Mononuclear cell (primary cell): Measurements from ENCODE around the gene OR8B12. TPM values are rescaled to one million over a fixed set of nuclear protein-coding genes. Genes with fewer than 3 reads are reported as not detected.
"Not testable (repeated sequence)": the region's sequence is repeated elsewhere in the genome, so short reads cannot be mapped to it uniquely, and the experiment has no call there.

ENCODE experiments used
- H3K27me3 ChIP-seq: 2 replicates; pipeline ENCODE4 v1.6.0; 2011; ENCODE audit warnings: low read length, control low read depth; ENCODE audit not compliant: insufficient read depth
- H3K4me1 ChIP-seq: 2 replicates; pipeline ENCODE4 v1.5.1; 2011; ENCODE audit warnings: mild to moderate bottlenecking, low read length, control low read depth; ENCODE audit not compliant: insufficient read depth
- H3K4me3 ChIP-seq: 2 replicates; pipeline ENCODE4 v1.5.1; 2011; ENCODE audit warnings: mild to moderate bottlenecking, low read length, moderate library complexity
- H3K9me3 ChIP-seq: 2 replicates; pipeline ENCODE4 v1.5.1; 2011; ENCODE audit warnings: low read depth, mild to moderate bottlenecking, control low read depth, low read length
- total RNA-seq: library from RNA; depleted of rRNA; stranded (reverse); fragments of >200 nt; gene quantifications from one replicate; pipeline ENCODE4 v1.2.3, GENCODE V29; 2012

OR8B12 gene
- total RNA-seq, 1 donor = not detected

DNA sequence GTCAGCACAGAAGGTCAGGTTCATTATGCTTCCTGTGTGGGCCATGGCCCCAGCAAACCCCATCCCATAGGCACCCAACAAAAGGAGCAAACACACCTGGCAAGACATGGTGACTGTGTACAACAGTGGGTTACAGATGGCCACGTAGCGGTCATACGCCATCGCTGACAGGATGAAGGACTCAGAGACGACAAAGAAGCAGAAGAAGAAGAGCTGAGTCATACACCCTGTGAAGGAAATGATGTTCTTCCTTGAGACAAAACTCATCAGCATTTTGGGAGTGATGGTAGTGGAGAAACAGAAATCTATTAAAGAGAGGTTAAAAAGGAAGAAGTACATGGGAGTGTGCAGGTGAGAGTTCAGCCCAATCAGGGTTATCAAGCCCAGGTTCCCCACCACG is 309 bp downstream of the OR8B12 start:
- no peaks in the 10 kb centered on the region for H3K4me1 ChIP-seq
- H3K9me3 ChIP-seq = no peaks in the 10 kb centered on the region
- H3K4me3 ChIP-seq = no peak overlapping the region
- H3K27me3 ChIP-seq = peaks cover 7% of the 10 kb centered on the region

DNA sequence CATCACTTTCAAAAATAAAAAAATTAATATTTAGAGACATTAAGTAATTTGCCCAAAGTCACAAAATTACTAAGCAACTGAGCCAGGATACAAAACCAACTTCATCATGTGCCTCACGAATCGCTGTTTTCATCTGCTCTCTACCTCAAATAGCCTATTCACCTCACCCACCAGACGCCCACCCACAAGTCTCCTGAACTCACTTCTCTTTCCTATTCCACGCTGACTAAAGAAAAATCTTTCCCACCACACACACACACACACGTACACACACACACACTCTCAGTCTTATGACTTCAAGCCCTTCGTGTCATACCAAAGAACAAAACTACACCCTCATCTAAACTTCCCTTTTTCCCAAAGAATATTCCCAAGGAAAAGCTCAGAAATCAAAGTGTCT is 2.2 kb downstream of the OR8B12 start:
- Histone ChIP-seq H3K9me3 (no peaks in the 10 kb centered on the region), H3K4me3 (no peak overlapping the region), H3K4me1 (peaks cover 3% of the 10 kb centered on the region), H3K27me3 (peaks cover 7% of the 10 kb centered on the region)

DNA sequence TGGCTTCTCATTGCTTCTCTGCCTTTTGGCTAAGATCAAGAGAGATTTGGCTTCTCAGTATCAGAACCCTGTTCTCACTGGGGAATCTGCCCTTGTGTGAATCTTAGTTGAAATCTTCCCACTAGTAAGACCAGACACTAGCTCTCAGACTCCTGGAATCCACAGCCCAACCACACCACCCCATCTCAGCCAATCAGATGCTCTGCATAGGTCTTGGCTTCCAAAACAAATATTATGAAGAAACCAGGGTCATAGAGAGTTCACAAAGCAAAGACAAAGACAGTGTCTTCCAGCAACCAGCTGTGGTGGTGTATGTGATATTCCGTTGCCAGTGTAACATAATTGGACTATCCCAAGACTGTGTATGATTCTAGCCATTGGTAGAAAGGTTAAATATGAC is 5.4 kb downstream of the OR8B12 start:
- H3K27me3 ChIP-seq = no peaks in the 10 kb centered on the region

DNA sequence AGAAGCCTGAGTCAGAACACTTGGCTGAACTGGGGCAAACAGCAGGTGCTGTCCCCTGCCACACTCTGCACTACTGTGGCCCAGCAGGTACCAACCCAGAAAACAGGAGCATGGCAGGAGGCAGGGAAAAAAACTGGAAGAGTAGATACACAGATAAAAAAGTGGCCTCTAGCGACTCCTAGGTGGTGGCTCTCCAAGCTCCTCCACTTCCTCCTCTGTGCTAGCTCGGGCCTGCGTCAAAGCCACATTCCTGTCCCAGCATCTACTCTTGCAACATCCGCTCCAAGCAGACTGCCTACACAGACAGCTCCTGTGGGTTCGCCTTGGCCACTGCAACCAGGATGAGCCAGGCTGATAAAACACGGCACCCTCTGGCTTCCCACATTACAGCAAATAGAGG is 6.9 kb downstream of the OR8B12 start:
- Histone ChIP-seq H3K4me3 (no peak overlapping the region), H3K4me1 (peaks cover 5% of the 10 kb centered on the region), H3K9me3 (no peaks in the 10 kb centered on the region), H3K27me3 (no peaks in the 10 kb centered on the region)

More for the DNA sequence above, 5.4 kb downstream of the OR8B12 start:
- Histone ChIP-seq H3K4me1 (peaks cover 5% of the 10 kb centered on the region), H3K9me3 (no peaks in the 10 kb centered on the region), H3K4me3 (no peak overlapping the region)

DNA sequence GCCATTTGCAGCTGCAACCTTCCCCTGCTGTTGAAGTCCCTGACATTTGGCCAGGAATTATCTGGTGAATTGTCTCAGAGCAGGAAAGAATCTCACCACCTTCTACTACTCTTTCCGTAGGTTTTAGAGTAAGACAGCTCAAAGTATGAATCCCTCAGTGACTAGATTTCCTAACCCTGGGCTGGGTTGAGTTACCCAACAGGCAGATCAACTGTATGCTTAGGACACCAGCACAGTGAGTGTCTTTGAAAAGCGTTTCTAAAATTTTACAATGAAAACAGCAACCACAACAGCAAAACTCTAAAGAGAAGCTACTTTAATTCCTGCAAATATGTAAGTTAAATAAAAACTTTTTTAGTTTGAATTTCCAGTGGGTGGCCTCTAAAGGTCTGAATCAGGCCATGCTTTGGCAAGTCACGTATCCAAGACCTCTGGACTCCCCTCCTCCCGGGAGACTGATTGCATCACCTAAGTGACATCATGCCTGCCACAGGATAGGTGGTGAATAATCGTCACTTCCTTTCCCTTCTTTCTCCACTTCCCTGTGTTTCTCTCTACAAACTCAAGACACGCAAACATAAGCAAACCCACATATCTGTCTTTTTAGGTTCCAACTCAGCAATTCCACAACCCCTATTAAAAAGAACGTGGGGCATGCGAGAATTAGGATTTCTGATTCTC is 7.8 kb downstream of the OR8B12 start:
- H3K9me3 ChIP-seq = no peaks in the 10 kb centered on the region
- H3K4me3 ChIP-seq = no peak overlapping the region
- peaks cover 5% of the 10 kb centered on the region for H3K4me1 ChIP-seq
- no peaks in the 10 kb centered on the region for H3K27me3 ChIP-seq

DNA sequence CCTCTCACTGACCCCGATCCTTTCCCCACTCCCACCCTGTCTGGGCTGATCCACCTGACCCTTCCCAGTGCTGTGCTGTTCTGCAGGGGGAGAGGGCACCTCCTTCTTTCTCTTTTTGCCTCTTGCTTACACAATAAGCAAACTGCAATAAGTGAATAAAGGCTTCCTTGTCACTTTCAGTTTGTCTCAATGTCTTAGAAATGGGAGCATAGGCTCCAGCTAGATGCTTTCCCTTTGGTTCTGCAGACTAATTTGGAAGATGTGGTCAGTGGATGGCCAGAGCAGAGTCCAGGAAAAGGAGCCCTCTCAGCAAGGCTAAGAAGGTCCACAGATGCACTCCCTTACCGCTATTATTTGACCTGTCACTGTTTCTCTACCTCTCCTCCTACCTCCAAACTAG is 9.4 kb downstream of the OR8B12 start:
- Histone ChIP-seq H3K27me3 (no peaks in the 10 kb centered on the region), H3K9me3 (no peaks in the 10 kb centered on the region), H3K4me3 (no peak overlapping the region), H3K4me1 (peaks cover 5% of the 10 kb centered on the region)

DNA sequence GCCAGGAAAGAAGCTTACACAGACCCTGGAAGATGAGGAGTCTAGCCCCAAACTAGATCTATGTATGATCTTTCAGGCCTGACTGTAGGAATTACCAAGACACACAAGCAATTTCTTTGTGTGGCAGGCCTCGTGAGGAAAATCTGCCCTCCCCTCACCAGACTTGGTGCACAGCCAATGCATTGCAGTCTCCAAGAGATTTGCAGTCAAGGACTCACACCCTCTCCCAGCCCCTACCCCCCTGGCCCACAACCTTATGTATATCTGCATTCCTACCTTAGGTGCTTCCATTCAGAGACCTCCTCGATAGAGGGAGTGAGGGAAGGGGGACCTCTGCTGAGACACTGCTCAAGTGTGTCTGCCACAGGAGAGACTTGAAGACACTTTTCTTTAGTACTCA is 9.8 kb downstream of the OR8B12 start:
- Histone ChIP-seq H3K27me3 (no peaks in the 10 kb centered on the region), H3K9me3 (no peaks in the 10 kb centered on the region), H3K4me3 (no peak overlapping the region), H3K4me1 (peaks cover 5% of the 10 kb centered on the region)

DNA sequence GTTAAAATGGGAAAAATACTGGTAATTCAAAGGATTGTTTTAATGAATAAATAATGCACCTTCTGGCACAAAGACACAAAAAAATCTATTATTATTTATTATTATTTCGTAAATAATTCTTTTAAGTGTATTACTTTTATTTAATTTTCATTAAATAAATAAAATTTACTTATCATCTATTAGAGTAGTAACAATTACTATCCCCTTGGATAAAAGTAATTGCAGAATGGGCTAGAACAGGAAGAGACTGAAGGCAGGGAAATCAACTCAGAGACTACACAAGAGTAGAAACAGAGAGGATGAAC is 23.0 kb downstream of the OR8B12 start:
- Histone ChIP-seq H3K27me3 (peaks cover 3% of the 10 kb centered on the region), H3K4me3 (no peak overlapping the region), H3K9me3 (no peaks in the 10 kb centered on the region), H3K4me1 (no peaks in the 10 kb centered on the region)

DNA sequence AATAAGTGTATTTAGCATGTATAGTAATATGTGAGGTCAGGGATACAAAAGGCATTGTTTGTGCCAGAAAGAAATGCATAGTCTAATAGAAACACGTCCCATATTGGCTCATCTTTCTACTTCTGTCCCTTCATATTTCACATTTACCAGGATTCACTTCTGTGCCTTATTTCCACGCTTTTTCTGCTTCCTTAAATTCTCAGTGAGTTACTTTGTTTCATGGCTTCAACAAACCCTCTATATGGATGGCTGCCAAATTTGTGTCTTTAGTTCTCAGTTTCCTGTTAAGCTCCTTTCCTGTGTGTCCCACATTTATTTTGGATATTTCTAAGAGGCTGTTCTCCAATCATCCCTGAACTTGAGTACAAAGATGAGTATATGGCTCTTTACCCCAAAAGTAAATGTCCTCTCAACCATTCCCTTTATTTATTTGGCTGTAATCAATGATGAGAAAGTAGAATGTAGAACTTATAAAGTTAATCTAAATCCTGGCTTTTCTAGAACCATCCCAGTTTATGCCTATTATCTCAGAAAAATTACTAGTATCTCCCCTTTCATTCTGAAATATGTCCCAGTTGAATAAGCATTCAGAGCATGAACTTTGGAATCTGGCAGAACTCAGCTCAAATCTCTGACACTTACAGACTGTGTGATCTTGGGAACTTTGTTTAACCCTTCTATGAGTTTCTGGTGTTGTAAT is 23.5 kb downstream of the OR8B12 start:
- Histone ChIP-seq H3K27me3 (peaks cover 3% of the 10 kb centered on the region), H3K9me3 (no peaks in the 10 kb centered on the region), H3K4me1 (no peaks in the 10 kb centered on the region), H3K4me3 (no peak overlapping the region)

DNA sequence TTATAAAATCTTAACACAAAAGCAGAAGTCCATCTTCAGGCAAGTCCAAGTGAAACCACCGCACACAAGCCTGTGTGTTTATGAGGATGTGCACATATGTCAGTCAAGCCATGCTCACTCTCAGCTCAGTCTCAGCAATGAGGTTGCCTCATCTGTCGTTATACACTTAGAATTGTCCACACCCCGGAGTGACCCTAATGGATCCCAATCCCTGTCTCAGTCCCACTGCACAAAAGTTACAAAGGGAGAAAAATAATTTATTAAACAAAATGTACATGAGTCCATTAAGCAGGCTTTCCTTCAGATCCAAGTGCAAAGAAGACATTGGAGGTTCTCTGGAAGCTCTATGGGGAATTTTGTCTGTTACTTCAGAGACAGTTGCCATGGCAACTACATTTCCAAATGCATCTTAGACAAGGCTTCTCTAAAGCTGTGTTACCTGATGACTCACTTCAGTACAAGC is 24.4 kb downstream of the OR8B12 start:
- Histone ChIP-seq H3K9me3 (no peaks in the 10 kb centered on the region), H3K4me3 (no peak overlapping the region), H3K27me3 (peaks cover 3% of the 10 kb centered on the region), H3K4me1 (no peaks in the 10 kb centered on the region)

DNA sequence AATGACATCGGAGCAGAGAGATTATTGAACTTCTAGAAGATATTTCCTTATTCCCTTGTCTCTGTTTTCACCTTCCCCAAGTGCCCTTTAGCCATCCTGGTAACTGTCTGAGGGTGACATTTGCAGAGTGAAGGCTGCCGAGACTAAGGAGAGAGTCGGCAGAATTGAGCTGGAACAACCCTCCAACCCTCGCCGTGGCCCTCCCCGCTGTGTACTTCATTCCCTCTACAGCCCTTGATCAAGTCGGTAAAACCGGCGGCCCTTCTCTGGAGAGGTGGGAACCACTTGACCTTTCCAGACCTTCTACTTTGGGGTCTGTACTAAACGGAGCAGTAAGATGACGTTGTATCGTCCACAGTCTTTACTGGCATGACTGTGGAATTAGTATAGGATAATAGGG is 26.1 kb downstream of the OR8B12 start:
- Histone ChIP-seq H3K4me3 (no peak overlapping the region), H3K4me1 (no peaks in the 10 kb centered on the region), H3K9me3 (no peaks in the 10 kb centered on the region), H3K27me3 (peaks cover 9% of the 10 kb centered on the region)

DNA sequence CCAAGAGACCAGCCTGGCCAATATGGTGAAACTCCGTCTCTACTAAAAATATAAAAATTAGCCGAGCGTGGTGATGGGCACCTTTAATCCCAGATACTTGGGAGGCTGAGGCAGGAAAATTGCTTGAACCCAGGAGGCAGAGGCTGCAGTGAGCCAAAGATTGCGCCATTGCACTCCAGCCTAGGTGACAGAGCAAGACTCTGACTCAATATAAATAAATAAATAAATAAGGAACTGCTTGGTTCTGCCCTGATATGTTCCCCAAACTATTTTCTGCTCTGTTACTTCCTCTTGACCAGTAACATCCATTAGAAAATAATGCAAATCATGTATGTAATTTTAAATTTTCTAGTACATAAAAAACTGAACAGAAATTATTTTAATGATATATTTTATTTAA is 28.8 kb downstream of the OR8B12 start:
- H3K27me3 ChIP-seq, H3K4me1 ChIP-seq, H3K9me3 ChIP-seq, H3K4me3 ChIP-seq: not testable (repeated sequence)

DNA sequence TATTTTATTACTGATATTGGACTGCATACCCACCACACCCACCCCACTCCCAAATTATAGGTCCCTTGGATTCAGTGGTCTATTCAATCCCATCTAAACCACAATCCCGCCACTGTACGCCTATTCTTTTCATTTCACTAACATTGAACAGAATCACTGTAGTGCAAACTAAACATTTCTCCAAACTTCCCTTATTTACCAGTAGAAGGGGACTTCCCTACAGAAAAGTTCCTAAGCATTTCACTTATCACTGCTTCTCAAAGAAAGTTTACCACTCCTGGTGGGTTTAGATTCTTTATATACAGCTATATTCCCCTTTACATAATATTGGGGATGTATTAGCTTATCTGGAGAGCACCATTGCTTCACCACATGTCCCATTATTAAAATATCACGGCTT is 29.3 kb downstream of the OR8B12 start:
- Histone ChIP-seq H3K9me3 (no peaks in the 10 kb centered on the region), H3K4me3 (no peak overlapping the region), H3K4me1 (no peaks in the 10 kb centered on the region), H3K27me3 (peaks cover 5% of the 10 kb centered on the region)

DNA sequence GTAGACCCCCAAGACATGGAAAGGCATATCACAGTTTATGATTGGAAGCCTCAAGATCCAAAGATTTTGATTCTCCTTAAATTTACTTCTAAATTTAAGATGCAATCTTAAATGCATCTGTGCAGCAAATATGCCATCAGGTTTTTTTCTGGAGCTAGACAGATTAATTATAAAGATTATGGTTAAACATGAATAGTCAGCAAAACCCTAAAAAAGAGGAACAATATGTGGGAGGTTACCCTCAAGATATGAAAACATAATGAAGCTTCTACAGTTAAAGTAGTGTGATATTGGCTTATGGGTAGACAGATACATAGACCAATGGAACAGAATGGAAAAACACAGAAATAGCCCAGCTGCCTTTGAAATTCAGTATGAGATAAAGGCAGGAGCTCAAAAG is 31.7 kb downstream of the OR8B12 start:
- Histone ChIP-seq H3K4me1 (no peaks in the 10 kb centered on the region), H3K4me3 (no peak overlapping the region), H3K9me3 (no peaks in the 10 kb centered on the region), H3K27me3 (peaks cover 5% of the 10 kb centered on the region)

DNA sequence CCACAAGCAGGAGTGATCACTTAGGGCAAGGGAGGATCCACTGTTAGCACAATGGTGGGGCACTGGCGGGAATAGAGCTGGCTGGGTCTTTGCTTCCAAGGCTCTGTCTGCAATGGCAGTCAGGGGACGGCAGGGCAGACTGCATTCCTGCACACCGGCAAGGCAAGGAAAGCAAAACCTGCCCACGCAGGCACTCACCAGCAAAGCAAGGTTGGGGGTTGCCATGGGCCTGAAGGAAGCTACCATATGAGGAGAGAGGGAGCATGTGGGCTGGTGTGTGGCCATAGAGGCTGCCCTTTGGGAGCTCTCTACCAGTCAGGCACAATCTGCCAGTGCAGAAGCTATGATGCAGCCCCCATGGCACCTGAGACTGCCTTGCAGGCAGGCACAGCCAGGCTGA is 33.2 kb downstream of the OR8B12 start:
- Histone ChIP-seq H3K27me3 (peaks cover 5% of the 10 kb centered on the region), H3K4me1 (no peaks in the 10 kb centered on the region), H3K4me3 (no peak overlapping the region), H3K9me3 (no peaks in the 10 kb centered on the region)

DNA sequence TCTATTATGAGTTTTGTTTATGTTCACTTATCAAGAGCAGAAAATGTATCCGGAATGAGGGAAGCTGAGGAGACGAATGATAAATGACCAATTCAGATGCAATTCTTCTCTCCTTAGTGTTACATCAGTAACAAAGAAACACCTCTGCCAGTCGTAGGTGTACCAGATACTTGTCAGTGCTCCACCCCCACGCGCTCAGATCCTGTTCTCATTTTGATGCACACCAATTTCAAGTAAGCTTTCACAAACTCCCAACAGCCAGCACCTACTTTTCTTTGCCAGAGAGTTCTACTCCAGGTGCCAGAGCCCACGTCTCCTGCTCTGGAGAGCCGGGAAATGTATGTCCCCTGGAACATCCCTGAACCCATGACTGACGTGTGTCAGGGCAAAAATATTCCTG is 43.7 kb downstream of the OR8B12 start:
- Histone ChIP-seq H3K27me3 (no peaks in the 10 kb centered on the region), H3K4me3 (no peak overlapping the region)

More for the DNA sequence above, 43.7 kb downstream of the OR8B12 start:
- H3K4me1 ChIP-seq = no peaks in the 10 kb centered on the region
- H3K9me3 ChIP-seq = no peaks in the 10 kb centered on the region
